ENCODE results near the gene DFFA.

DNA sequence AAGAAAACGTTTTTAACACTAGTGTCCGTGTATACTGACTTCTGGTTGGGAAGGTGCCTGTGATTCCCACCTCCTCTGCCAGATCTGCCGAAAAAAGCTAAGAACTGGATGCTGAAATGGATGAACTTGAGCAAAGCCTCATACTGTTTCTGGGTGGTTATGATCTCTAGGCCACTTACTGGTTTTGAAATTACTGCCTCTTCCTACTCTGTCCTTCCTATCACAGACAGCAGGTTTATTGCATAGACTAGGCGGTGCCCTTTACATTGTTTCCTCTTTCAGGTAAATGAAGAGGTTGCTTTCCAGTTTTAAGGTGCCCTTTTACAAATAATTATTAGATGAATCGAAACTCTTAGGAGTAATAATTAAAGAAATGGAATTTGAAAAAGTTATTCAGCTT, 29.9 kb upstream of the DFFA start:
- TF ChIP-seq CEBPB (IDR thresholded peaks at IDR 0.05; ENCODE audit: low read depth, low read length) (no peak), RAD21 (IDR thresholded peaks at IDR 0.05; ENCODE audit: low read length) (no peak), POLR2A (IDR thresholded peaks at IDR 0.05; ENCODE audit: low read depth, low read length) (no peak)
- TF ChIP-seq, protein P1, sequence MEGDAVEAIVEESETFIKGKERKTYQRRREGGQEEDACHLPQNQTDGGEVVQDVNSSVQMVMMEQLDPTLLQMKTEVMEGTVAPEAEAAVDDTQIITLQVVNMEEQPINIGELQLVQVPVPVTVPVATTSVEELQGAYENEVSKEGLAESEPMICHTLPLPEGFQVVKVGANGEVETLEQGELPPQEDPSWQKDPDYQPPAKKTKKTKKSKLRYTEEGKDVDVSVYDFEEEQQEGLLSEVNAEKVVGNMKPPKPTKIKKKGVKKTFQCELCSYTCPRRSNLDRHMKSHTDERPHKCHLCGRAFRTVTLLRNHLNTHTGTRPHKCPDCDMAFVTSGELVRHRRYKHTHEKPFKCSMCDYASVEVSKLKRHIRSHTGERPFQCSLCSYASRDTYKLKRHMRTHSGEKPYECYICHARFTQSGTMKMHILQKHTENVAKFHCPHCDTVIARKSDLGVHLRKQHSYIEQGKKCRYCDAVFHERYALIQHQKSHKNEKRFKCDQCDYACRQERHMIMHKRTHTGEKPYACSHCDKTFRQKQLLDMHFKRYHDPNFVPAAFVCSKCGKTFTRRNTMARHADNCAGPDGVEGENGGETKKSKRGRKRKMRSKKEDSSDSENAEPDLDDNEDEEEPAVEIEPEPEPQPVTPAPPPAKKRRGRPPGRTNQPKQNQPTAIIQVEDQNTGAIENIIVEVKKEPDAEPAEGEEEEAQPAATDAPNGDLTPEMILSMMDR (conservative IDR thresholded peaks at IDR 0.05; ENCODE audit: low read depth, low read length) = no peak
